Tibial artery (tissue), 4 donors: ENCODE results near the gene LINC01488.

Source experiments
- DNase-seq, 2 donors: peaks; one replicate each; pipeline ENCODE4 v3.0.0-alpha.2; 2019
- H3K27ac ChIP-seq, 2 donors: fragments of 200-600 bp; sonication (generic) in 1 of 2; 1 replicate in 1 of 2; 2 replicates in 1 of 2; pipeline ENCODE4 v1.5.1; 2018 to 2019; ENCODE audit warnings: mild to moderate bottlenecking in 1 of 2
- H3K27me3 ChIP-seq, 2 donors: fragments of 200-600 bp; sonication (generic) in 1 of 2; one replicate each; pipeline versions ENCODE4 v1.5.1 to v1.6.0; 2016 to 2019
- H3K36me3 ChIP-seq, 3 donors: fragments of 200-600 bp; sonication (generic) in 2 of 3; one replicate each; pipeline ENCODE4 v1.5.1; 2016 to 2019; ENCODE audit warnings: mild to moderate bottlenecking in 2 of 3
- H3K4me1 ChIP-seq, 4 donors: fragments of 200-600 bp; sonication (generic) in 2 of 4; 1 replicate in 3 of 4; 2 replicates in 1 of 4; pipeline ENCODE4 v1.5.1; 2016 to 2019
- H3K4me3 ChIP-seq, 2 donors: fragments of 200-600 bp; sonication (generic) in 1 of 2; 1 replicate in 1 of 2; 2 replicates in 1 of 2; pipeline ENCODE4 v1.5.1; 2018 to 2019; ENCODE audit warnings: mild to moderate bottlenecking in 2 of 2
- H3K9me3 ChIP-seq, 3 donors: fragments of 200-600 bp; sonication (generic) in 1 of 3; one replicate each; pipeline ENCODE4 v1.5.1; 2016 to 2019
- CTCF ChIP-seq, 2 experiments: fragments of 200-600 bp in 1 of 2; fragments of 450-650 bp in 1 of 2; IDR thresholded peaks; one replicate each; pipeline ENCODE4 v1.5.1; 2017 to 2019; ENCODE audit warnings: antibody characterized with exemption in 2 of 2, mild to moderate bottlenecking in 1 of 2, moderate library complexity in 1 of 2
- intact Hi-C: fragments of 100-400 bp; cut with DNase I; formaldehyde crosslinking; loops from one replicate; pipeline ENCODE4 v1.15.0; 2023; ENCODE audit warnings: low total_unique reads

Gene LINC01488

DNA sequence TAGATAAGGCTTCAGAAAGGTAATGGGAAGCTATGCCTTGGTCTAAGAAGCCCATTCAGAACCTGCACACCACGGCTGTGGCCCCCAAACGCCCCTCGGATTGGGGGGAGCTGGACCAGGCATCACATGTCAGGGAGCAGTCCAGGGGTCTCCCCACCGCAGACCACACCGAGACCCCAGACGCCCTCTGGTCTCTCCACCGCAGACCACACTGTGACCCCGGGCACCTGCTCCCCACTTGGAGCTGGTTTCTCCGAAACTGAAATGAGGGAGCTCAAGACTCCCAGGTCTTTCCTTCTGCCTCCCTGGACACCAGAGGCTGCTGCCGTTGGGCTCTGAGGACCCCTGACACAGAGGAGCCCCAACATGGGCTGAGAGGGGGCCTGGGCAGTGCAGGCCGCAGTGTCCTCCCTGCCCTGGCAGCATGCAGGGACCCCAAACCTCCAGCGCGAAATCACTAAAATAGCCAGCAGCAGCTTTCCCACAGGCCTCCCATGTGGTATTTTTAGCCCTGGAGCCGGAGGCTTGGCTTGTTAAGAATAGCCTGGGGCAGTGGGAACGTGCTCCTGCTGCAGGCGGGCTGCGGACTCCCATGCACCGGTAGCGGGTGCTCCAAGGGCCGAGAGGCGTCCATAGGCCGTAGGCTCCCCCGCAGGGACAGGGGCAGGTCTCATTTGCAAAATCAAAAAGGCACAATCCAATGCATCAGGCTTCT, 7.7 kb downstream of the LINC01488 start:
- intact Hi-C loops: no loop called here
- Histone ChIP-seq H3K36me3 (no peaks in the 10 kb centered on the region), H3K4me3 (no peak overlapping the region), H3K9me3 (no peaks in the 10 kb centered on the region), H3K27ac (peak overlapping the region; percentile 61 to 75), H3K27me3 (no peaks in the 10 kb centered on the region), H3K4me1 (peaks cover 0 to 48% (median 40%) of the 10 kb centered on the region in 4 donors)
- TF ChIP-seq CTCF (IDR thresholded peaks at IDR 0.05): no peak
- peak in 1 of 2 donors; percentile 77 for DNase-seq

- no peak for TF ChIP-seq CTCF (IDR thresholded peaks at IDR 0.05)
- intact Hi-C loops: no loop called here
- no peak overlapping the region for H3K4me3 ChIP-seq
- DNase-seq: no peak
- H3K27ac ChIP-seq: peak overlapping the region in 1 of 2 donors; percentile 75
- no peaks in the 10 kb centered on the region for H3K9me3 ChIP-seq
- H3K36me3 ChIP-seq: no peaks in the 10 kb centered on the region
- H3K4me1 ChIP-seq: peaks cover 0 to 52% (median 40%) of the 10 kb centered on the region in 4 donors
- H3K27me3 ChIP-seq: no peaks in the 10 kb centered on the region
These were observed 8.4 kb downstream of the LINC01488 start for GRCh38 chr11:69489746-69490365.

GRCh38 chr11:69490516-69490915, 9.1 kb downstream of the LINC01488 start:
- H3K4me3 ChIP-seq: no peak overlapping the region
- H3K4me1 ChIP-seq: peaks cover 0 to 53% (median 41%) of the 10 kb centered on the region in 4 donors
- DNase-seq: no peak
- H3K9me3 ChIP-seq: no peaks in the 10 kb centered on the region
- no peak overlapping the region for H3K27ac ChIP-seq
- no peak for TF ChIP-seq CTCF (IDR thresholded peaks at IDR 0.05)
- H3K36me3 ChIP-seq: no peaks in the 10 kb centered on the region
- intact Hi-C loops: no loop called here
- no peaks in the 10 kb centered on the region for H3K27me3 ChIP-seq

GRCh38 chr11:69491071-69492031, 9.9 kb downstream of the LINC01488 start:
- intact Hi-C loops: no loop called here
- DNase-seq: no peak
- H3K36me3 ChIP-seq: no peaks in the 10 kb centered on the region
- no peak overlapping the region for H3K4me3 ChIP-seq
- H3K27me3 ChIP-seq: no peaks in the 10 kb centered on the region
- no peak overlapping the region for H3K27ac ChIP-seq
- TF ChIP-seq CTCF (IDR thresholded peaks at IDR 0.05): no peak
- H3K9me3 ChIP-seq: no peaks in the 10 kb centered on the region
- H3K4me1 ChIP-seq: peaks cover 0 to 48% (median 38%) of the 10 kb centered on the region in 4 donors

GRCh38 chr11:69492201-69492991, 10.9 kb downstream of the LINC01488 start:
- H3K27me3 ChIP-seq: no peaks in the 10 kb centered on the region
- peaks cover 0 to 48% (median 39%) of the 10 kb centered on the region in 4 donors for H3K4me1 ChIP-seq
- no peaks in the 10 kb centered on the region for H3K36me3 ChIP-seq
- no peaks in the 10 kb centered on the region for H3K9me3 ChIP-seq
- DNase-seq: no peak
- H3K27ac ChIP-seq: no peak overlapping the region
- H3K4me3 ChIP-seq: no peak overlapping the region
- intact Hi-C loops: no loop called here
- TF ChIP-seq CTCF (IDR thresholded peaks at IDR 0.05): no peak
